ENCODE measurements around the gene MED27.

The MED27 gene

DNA sequence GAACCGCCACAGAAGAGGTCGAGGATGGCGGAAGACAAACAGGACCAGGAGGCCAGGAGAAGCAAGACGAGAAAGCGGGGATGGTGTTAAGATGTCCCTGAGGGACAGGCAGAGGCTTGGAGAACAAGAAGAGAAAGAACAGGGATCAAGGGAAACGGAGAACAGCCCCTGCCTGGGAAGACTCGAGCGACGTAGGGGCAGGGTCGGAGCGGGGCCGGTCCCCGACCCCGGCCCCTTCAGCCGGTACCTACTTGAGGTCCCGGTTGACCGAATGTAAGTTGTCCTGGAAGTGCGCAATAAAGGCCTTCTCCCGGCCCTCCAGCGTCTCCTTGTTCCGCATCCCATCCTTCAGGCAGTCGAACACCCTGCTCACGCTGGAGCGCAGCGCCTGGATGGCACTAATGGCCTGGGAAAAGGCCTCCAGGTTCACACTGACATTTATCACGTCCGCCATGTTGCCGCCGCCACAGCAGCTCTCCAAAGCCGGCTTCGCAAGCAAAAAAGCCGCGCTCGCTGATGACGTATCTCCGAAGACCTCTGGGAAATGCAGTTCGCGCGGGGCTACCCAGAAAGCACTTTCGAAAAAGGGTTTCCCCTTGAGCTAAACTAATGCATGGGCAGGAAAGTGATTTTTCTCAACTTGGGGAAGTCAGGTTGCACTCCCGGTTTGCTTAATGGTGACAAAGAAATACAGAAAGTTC, at the start of gene MED27:
MED27 (minus strand) TSS at position 477 of the 701 bp plus-strand sequence; CDS start at position 454, 23 bp downstream.
- peak; percentile 88 for DNase-seq (ENCODE audit: low spot score)

DNA sequence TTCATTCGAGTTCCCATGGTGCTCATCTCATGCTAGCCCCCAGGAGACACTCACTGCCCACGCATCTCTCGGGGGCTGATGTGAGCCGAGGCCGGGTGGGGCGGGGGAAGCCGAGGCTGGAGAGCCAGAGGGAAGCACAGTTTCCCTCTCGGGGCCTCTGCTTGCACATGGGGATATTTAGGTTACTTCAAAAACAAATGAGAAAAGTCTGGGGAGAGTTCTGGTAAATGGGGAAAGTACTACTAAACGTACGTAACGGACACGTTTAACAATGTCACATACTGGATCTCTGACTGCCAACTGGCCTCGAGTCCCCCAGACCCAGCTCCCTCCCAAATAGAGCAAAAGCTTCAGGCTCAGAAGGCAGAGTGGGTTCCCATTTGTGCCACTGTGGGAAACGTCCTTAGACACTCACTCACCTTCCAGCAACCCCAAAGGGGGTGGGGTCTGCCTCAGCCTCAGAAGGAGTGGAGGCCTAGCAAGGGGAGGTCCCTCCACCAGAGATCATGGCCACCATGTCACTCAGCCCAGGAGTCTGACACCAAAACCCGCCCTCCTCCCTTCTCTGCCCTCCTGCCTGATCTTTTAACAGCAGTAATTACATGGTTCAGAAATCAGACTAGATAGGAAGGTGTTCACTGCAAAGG, 48.3 kb upstream of the MED27 start:
- no peak for DNase-seq (ENCODE audit: low spot score)

- DNase-seq (ENCODE audit: low spot score) = no peak
Measured at GRCh38 chr9:132126680-132127236, 47.1 kb upstream of the MED27 start.

- no peak for DNase-seq (ENCODE audit: low spot score)
Measured at GRCh38 chr9:132125944-132126679, 46.4 kb upstream of the MED27 start.

DNA sequence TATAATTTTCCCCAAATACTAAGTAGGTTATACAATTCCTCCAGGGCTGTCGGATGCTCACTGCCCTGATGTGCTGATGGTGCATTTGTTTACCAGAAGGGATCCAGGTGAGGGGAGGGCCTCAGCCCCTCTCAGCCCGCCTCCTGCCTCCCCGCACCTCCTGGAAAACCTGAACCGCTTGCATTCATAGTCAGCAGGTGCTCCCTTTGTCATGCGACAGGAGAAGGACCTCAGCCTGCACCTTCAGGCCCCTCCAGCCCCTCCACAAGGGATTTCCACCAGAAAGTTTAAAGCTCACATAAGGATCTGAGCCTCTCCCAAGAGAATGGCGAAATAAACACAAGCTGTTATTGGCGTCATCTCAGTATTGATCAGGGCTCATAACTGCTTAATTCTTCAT, 45.7 kb upstream of the MED27 start:
- DNase-seq (ENCODE audit: low spot score) = no peak

GRCh38 chr9:132124800-132125199, 45.1 kb upstream of the MED27 start:
- no peak for DNase-seq (ENCODE audit: low spot score)

GRCh38 chr9:132121021-132121420, 41.4 kb upstream of the MED27 start:
- no peak for DNase-seq (ENCODE audit: low spot score)

DNA sequence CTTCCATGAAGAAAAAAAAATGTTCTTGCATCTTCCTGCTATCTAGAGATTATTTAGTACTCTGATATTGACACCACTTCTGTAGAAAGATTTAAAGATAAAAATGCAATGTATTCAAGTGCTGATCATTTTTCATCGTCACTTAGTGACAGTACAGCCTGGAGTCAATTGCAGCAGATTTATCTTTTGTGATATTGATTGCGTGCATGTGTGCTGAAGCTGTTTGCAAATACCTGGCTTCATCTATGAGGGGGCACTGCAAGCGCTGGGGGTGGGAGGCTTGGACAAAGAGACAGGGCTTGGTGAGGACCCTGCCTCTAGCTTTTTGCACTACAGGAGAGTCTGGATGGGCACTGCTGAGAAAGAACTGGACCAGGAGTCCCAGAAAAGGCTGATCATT, 38.0 kb upstream of the MED27 start:
- no peak for DNase-seq (ENCODE audit: low spot score)

GRCh38 chr9:132116583-132116982, 36.9 kb upstream of the MED27 start:
- no peak for DNase-seq (ENCODE audit: low spot score)

DNA sequence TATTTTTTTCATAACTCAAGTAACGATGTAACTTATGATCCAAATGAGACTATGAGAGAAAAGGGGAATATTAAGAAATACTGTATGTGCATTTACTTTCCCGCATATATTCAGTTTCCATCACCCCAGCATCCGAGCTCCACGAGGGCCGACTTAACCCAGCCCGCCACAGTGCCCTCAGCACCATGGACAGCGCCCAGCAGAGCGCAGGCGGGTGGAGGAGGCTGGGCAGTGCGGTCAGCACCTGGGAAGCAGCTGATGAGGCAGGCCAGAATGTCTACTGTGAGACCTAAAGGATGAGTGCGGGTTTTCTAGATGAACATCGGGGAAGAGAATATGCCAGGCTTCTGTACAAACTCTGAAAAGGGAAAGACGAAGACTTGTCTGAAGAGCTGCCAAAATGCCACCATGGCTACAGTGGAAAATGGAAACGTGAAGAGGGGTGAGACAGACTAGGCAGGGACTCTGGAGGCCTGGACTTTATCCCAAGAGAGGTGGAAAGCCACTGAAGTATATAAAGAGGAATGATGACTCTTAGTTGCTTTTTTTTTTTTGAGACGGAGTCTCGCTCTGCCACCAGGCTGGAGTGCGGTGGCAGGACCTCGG, 34.5 kb upstream of the MED27 start:
- DNase-seq (ENCODE audit: low spot score) = peak; percentile 56

DNA sequence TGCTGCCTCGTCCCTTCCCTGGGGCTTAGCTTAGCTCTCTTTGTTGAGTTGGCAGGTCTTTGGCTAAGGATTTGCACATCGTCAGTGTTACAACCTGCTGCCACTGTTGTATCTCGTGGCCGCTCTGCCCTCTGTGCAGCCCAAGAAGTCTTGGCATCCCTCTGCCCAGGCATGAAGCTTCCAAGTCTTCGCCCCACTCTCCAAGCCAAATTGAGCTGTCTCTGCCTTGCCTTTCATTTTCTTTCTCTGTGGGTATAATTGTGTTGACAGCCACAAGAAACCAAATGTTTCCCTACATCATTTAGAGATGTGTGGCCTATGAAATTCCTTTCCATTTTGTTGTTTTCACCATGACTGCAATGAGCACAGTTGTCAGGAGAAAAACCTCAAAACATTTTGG, 29.6 kb upstream of the MED27 start:
- DNase-seq (ENCODE audit: low spot score) = no peak

DNA sequence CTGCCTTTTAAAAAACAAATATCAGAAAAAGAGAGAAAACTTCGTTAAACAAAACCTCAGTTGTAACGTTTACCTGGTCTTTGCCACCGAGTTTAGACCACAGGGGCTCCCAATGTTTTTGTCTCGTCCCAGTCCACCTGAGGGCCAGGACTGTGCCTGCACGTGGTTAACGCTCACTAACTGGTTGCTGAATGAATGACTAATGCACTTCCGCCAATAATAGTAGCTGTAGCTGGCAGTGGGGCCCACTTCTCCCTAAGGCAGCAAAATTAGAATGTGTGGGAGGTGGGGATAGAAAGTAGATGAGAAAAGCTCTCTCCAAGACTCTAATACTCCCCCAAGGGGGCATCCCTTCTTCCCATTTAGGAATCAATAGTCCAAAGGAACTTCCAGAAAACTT, 29.1 kb upstream of the MED27 start:
- no peak for DNase-seq (ENCODE audit: low spot score)

- DNase-seq (ENCODE audit: low spot score) = no peak
Measured at GRCh38 chr9:132099741-132100407, 20.2 kb upstream of the MED27 start.

DNA sequence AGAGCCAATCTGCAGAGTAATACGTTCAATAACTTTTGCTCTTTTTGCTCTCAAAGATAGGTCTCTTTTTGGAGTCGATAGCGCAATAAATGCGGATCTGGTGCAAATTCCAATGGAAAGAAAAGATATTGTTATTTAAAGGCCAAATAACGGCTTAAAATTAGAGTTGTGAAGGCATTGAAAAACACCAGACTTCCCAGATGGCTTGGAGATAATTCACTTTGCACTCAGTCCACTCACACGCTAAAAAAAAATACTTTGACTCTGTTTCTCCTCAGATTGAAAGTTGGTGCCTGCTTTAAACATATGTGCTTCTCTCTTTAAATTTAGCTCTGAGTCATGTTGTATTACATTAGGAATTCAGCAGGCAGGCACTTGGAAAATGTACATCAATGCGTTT, 19.5 kb upstream of the MED27 start:
- DNase-seq (ENCODE audit: low spot score) = no peak

DNA sequence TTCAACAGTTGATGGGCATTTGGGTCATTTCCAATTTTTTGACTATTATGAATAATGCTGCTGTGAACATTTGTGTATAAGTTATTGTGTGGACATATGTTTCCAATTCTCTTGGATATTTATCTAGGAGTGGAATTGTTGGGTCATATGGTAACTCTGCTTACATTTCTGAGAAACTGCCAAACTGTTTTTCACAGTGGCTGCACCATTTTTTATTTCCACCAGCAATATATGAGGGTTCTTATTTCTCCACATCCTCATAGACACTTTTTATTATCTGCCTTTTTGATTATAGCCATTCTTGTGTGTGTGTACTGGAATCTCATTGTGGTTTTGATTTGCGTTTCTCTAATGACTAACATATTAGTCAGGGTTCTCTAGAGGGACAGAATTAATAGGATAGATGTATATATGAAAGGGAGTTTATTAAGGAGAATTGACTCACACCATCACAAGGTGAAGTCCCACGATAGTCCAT, 14.7 kb upstream of the MED27 start:
- DNase-seq (ENCODE audit: low spot score) = peak; percentile 46

- DNase-seq (ENCODE audit: low spot score) = no peak
Measured at GRCh38 chr9:132090771-132091170, 11.1 kb upstream of the MED27 start.

DNA sequence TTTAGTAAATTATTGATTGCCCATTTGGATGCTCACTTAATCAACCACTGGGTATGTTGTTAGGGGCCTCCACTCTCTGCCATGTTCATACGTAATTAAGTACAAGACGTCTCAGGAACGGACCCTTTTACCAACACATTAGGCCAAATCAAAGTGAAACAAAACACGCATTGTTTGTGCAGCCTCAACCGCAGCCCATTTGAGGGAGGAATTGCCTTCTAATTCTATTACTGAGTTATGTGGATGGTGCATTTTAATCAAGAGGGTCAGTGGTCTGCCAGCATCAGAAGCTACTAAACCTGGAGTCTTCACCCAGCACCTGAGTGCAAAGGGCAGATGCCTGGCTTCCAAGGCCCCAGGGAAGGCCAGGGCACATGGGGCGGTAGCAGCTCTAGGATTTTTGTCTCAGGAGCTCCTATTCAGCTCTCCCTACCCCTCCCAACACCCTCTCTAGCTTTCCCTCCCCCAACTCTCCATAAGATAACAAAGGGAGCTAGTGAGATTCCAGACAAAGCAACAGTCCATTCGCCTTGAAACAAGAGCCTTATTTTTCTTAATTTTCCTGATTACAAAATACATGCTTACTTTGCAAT, 7.9 kb upstream of the MED27 start:
- DNase-seq (ENCODE audit: low spot score) = no peak

- DNase-seq (ENCODE audit: low spot score) = no peak
Measured at GRCh38 chr9:132082188-132082587, 2.5 kb upstream of the MED27 start.

- no peak for DNase-seq (ENCODE audit: low spot score)
Measured at GRCh38 chr9:132078699-132079356, 839 bp downstream of the MED27 start.

GRCh38 chr9:132077881-132078698, 1.6 kb downstream of the MED27 start:
- no peak for DNase-seq (ENCODE audit: low spot score)

Measured in SW480 (cell line).